PC-9 (cell line): ENCODE results near the gene FANCI.

ENCODE experiments used
- EZH2 ChIP-seq: fragments of 200-600 bp; sonication (generic); IDR thresholded peaks from 2 replicates; pipeline ENCODE4 v1.8.0; 2017; ENCODE audit warnings: antibody characterized with exemption, low read depth
- TF ChIP-seq, protein P1 (sequence below): fragments of 200-600 bp; sonication (generic); conservative IDR thresholded peaks from 2 replicates; pipeline ENCODE4 v1.6.1; 2017; ENCODE audit warnings: mixed run types, antibody characterized with exemption, mild to moderate bottlenecking, moderate library complexity

- TF ChIP-seq, protein P1, sequence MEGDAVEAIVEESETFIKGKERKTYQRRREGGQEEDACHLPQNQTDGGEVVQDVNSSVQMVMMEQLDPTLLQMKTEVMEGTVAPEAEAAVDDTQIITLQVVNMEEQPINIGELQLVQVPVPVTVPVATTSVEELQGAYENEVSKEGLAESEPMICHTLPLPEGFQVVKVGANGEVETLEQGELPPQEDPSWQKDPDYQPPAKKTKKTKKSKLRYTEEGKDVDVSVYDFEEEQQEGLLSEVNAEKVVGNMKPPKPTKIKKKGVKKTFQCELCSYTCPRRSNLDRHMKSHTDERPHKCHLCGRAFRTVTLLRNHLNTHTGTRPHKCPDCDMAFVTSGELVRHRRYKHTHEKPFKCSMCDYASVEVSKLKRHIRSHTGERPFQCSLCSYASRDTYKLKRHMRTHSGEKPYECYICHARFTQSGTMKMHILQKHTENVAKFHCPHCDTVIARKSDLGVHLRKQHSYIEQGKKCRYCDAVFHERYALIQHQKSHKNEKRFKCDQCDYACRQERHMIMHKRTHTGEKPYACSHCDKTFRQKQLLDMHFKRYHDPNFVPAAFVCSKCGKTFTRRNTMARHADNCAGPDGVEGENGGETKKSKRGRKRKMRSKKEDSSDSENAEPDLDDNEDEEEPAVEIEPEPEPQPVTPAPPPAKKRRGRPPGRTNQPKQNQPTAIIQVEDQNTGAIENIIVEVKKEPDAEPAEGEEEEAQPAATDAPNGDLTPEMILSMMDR: no peak
- TF ChIP-seq EZH2: no peak
Measured at GRCh38 chr15:89325039-89325803, 81.4 kb downstream of the FANCI start.
